ENCODE measurements around the gene MICB.
"Not testable (repeated sequence)": the region's sequence is repeated elsewhere in the genome, so short reads cannot be mapped to it uniquely, and the experiment has no call there.

Gene MICB

GRCh38 chr6:31551371-31551770 lies 53.4 kb downstream of the MICB start:
- not testable (repeated sequence) for H3K4me3 ChIP-seq (ENCODE audit: low read depth, low read length)
- TF ChIP-seq, protein P1, sequence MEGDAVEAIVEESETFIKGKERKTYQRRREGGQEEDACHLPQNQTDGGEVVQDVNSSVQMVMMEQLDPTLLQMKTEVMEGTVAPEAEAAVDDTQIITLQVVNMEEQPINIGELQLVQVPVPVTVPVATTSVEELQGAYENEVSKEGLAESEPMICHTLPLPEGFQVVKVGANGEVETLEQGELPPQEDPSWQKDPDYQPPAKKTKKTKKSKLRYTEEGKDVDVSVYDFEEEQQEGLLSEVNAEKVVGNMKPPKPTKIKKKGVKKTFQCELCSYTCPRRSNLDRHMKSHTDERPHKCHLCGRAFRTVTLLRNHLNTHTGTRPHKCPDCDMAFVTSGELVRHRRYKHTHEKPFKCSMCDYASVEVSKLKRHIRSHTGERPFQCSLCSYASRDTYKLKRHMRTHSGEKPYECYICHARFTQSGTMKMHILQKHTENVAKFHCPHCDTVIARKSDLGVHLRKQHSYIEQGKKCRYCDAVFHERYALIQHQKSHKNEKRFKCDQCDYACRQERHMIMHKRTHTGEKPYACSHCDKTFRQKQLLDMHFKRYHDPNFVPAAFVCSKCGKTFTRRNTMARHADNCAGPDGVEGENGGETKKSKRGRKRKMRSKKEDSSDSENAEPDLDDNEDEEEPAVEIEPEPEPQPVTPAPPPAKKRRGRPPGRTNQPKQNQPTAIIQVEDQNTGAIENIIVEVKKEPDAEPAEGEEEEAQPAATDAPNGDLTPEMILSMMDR (IDR thresholded peaks at IDR 0.05; ENCODE audit: borderline replicate concordance, insufficient read depth, low read depth, low read length), result peak; percentile 62; the same call in 1 of the 2 replicates

DNA sequence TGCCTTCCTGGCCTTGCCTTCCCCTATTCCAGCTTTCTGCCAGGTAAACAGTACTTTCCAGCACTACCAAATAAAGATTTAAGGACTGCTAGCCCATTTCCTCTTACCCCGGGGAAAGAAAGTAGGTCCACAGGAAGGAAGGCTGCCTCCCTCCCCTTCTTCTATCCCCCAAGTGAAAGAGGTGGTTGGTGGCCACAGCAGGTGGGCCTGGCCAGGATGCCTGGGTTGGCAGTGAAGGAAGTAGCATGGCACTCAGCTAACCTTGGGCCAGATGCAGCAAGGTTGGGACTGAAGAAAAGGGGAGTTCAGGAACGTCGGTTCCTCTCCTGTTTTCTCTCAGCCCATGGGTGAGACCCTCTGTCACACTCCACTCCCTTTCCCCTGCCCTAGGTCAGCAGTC lies 58.4 kb downstream of the MICB start:
- TF ChIP-seq, protein P1 (IDR thresholded peaks at IDR 0.05; ENCODE audit: borderline replicate concordance, insufficient read depth, low read depth, low read length), result no peak
- no peak overlapping the region for H3K4me3 ChIP-seq (ENCODE audit: low read depth, low read length)

DNA sequence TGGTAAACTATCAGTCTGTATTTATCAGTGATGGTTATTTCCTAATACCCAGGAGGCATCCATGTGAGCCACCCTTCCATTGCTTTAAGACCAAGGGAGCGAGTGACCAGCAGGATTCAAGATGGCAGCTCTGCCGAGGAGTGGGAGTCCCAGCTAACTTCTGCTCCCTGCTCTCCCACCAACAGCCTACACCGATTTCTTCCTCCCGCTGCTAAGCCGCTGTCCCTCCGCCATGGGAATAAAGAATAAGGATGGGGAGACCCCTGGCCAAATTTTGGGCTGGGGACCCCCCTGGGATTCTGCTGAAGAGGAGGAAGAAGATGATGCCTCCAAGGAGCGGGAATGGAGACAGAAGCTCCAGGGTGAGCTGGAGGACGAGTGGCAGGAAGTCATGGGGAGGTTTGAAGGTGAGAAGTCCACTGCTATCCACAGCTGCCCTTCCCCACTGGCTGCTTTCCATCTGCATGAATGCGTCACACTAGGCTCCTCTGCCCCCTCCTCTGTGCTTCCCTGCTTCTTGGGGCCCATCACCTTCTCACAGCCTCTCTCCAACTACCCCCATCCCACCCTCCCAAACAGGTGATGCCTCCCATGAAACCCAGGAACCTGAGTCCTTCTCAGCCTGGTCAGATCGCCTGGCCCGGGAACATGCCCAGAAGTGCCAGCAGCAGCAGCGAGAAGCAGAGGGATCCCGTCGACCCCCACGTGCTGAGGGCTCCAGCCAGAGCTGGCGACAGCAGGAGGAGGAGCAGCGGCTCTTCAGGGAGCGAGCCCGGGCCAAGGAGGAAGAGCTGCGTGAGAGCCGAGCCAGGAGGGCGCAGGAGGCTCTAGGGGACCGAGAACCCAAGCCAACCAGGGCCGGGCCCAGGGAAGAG lies 59.7 kb downstream of the MICB start:
- TF ChIP-seq, protein P1 (IDR thresholded peaks at IDR 0.05; ENCODE audit: borderline replicate concordance, insufficient read depth, low read depth, low read length), result no peak
- peak overlapping the region; percentile 39 for H3K4me3 ChIP-seq (ENCODE audit: low read depth, low read length)

DNA sequence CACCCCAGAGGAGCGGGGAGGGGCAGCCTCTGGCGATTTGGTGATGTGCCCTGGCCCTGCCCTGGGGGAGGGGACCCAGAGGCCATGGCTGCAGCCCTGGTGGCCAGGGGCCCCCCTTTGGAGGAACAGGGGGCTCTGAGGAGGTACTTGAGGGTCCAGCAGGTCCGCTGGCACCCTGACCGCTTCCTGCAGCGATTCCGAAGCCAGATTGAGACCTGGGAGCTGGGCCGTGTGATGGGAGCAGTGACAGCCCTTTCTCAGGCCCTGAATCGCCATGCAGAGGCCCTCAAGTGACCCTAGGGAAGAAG lies 60.3 kb downstream of the MICB start:
- H3K4me3 ChIP-seq (ENCODE audit: low read depth, low read length), result peak overlapping the region; percentile 39
- TF ChIP-seq, protein P1 (IDR thresholded peaks at IDR 0.05; ENCODE audit: borderline replicate concordance, insufficient read depth, low read depth, low read length), result no peak

- peak overlapping the region; percentile 49 for H3K4me3 ChIP-seq (ENCODE audit: low read depth, low read length)
- TF ChIP-seq, protein P1 (IDR thresholded peaks at IDR 0.05; ENCODE audit: borderline replicate concordance, insufficient read depth, low read depth, low read length), result no peak
These were observed 60.9 kb downstream of the MICB start for GRCh38 chr6:31558631-31559500.

DNA sequence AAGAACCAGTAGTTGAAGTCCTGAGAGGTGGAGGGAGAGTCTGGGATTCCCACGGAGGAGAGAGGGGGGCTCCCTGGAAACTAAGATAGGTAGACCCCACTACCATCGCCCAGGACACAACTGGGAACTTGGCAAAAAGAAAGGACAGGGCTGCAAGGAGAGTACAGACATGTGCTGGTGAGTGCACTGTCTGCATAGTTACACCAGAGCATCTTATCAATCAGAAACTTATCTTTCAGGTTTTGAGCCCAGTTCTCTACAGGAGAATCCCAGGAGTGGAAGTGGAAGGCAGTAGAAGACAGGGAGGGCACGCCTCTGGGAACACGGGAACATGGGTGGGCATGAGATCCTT lies 61.6 kb downstream of the MICB start:
- peak overlapping the region; percentile 49 for H3K4me3 ChIP-seq (ENCODE audit: low read depth, low read length)
- TF ChIP-seq, protein P1 (IDR thresholded peaks at IDR 0.05; ENCODE audit: borderline replicate concordance, insufficient read depth, low read depth, low read length), result no peak

Data from GM12875 (cell line).